ENCODE data around the gene HOXB13.

Gene HOXB13

DNA sequence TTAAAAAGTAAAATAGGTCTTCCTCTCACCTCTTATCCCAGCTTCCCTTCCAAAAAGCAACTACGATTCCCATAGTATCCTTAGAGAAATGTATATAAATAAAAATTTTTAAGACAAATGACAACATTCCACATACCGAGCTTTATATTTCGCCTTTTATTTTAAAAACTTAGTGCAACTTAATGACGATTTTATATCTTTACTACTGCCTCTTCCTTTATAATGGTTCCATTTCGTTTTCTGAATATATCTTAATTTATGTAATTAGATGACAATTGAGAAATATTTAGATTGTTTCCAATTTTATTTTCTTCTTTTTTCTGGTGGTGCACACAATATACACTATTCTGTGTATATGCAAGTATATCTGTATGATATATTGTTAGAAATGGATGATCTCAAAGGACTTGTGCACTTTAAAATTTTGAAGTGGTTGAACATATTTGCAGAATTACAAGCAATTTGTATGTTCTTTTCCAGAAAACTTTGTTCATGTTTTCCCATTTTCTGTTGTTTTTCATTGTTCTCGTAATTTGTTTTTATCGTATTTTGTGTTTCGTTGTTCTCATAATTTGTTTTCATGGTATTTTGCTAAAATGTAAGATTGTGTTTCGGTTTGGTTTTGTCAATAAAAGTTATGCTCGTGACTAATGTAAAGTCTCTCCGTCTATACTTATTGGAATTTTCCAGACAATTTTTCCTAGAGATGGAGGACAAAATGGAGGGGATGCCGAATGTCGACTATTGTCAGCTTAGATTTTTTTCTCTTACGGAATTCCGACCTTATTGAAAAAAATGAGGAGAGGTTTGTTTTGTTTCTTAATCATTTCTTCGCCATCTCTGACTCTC lies 20.4 kb upstream of the HOXB13 start:
- DNase-seq: no peak

DNA sequence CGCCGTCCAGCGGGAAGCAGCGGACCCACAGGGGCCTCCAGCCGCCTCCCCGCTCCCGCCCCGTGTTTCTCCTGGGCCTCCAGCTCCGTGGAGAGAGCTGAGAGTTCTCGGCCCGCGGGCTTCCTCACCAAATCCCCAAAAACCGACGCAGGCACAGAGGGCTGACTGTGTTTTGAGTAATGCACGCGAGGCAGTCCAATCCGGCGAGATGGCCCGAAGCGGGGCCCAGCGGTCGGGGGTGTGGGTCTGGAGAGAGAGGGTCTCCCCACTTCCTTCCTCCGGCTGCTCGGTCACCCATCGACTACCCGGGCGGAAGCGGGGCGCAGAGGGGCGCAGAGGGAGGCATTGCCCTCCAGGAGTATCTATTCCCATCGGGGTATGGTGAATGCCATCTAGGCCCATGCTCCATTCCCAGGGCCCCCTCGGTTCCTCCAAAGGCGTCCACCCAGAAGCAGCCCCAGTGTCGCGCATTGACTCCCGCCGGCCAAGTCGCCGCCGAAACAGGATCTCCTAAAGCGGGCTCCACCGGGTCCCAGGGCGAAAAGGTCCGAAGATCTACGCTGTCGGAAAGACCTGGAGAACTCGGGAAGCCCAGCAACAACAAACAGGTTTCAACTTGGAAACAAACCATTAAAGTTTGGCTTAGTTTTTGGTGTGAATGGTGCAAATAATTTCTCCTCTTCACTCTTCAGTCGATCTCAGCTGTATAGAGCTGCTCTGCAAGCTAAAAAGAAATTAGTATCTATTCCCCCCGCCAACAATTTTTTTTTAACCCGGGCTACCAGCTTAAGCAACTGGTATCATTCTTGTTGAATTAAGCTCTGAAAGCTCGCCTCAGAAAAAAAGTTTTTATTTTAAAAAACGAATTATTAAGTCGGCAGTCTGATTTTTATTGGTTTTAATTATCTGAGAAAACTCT lies 19.2 kb upstream of the HOXB13 start:
- DNase-seq: no peak

DNA sequence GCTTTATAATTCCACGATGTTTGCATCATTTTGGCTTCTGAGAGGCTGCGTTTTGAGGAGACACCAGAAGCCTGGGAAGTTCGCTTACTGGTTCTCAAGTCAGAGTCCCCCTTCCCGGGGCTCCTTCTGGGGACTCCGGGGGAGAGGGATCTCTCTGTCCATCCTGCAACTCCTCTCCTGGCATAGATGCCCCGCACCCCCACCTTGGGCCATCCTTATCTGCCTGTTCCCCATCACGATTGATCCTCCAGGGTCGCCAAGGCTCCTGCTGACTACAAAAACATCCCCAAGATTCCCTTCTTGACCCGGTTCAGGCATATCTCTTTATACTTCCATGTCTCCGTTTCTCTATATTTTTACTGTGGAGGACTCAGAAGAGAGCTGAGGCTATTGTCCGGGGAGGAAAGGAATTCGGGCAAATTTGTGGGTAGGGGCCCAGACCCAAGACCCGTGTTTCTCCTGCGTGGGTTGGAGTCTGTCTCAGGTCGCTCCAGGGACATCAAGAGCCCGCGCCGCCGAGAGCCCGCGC lies 18.4 kb upstream of the HOXB13 start:
- DNase-seq: no peak

DNA sequence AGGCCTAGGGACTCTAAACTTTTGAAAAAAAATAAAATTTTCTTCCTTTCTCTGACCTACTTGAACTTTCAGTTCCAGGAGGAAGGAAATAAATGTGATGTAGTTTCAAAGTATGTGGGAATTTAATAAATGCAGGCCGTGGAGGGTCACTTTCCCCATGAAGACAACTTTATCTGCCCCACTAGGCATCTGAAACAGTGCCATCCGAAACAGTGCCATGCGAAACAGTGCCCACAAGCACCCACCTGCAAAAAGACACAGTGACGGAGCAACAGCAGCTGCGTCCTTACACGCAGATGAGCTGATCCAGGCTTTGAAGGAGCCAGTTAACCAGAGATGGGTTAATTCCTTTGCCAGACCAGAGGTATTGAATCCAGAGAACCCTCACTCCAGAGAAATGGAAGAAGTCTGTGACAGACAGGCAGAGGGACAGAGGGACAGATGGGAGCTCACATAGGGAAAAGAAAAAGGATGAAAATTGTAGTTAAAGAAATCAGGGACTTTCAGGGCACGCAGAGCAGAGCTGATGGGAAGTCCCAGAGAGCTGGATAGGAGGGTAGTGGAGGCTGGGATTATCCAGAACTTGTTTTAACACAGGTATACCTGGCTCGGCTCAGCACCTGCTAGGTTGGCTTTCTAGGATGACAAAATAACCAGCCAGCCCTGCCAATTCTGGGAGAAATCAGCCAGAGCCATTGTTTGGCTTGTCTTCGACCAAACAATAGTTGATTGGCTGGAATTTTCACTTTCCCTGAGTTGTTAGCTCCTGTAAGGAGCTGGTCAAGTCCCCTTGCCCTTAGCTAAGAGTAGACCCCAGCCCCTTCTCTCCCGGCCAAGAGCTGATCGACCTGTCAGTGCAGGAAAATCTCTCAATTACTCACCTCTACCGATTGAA lies 17.1 kb upstream of the HOXB13 start:
- DNase-seq: peak; percentile 19

DNA sequence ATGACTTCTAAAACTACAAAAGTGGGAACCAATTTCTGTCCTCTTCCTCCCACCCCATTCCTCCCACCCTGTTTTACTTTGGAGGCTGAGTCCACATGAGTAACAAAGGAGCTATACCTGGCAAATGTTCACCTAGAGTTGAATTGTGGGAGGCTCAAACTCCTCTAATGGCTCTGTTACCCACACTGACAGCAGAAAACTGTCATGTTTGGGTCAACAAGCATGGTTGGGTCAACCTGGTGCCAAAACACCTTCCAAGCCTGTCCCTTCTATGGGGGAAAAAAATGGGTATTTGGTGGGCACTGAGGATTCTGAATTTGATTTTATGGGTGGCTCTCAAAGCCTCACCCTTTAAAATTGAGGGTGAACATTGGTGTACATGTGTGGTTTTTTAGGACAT lies 12.0 kb upstream of the HOXB13 start:
- DNase-seq: no peak

DNA sequence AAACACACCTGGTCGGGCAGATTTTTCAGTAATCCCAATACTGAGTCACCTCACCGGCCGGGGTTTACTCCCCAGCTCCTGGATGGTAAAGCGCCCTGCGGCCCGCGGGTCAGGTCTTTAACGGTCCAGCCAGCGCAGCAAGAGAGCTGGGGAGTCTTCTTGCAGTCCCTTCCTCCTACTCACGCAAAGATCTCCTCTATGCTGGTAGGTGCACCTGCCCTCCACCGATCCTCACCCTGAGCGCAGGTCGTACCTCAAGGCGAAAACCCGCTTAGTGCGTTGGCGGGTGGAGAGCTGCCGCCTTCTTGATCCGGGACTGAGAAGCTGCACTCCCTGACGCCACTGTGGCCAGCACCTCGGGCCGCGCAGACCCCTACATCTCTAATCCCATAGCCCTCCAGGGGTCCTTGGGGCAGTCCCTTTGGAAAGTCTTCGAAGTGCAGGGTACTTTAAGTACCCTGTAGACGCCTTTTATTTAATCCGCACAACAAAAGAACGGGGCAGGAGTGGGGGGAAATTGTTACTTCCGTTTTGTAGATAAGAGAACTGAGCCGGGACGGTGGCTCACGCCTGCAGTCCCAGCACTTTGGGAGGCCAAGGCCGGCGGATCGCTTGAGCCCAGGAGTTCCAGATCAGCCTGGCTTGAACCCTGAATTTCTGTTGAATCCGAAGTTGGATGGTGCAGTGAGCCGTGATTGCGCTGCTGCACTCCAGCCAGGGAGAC lies 10.4 kb upstream of the HOXB13 start:
- DNase-seq: no peak

DNA sequence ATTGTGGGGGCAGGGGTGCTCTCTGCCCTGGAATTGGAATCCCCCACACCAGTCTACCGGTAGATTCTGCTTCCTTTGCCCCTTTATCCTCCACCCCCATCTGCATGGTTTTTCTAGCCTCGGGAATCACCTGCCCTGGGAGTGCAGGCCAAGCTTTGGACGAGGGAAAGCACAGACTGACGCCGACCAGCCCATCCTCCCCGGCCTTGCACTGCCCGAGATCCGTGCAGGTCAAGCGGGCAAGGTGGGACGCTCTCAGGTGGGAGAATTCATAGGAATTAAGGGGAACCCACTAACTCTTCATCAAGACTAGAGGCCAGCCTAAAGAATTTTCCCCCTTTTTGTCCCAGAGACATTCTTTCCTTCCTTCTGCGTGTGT lies 9.9 kb upstream of the HOXB13 start:
- no peak for DNase-seq

DNA sequence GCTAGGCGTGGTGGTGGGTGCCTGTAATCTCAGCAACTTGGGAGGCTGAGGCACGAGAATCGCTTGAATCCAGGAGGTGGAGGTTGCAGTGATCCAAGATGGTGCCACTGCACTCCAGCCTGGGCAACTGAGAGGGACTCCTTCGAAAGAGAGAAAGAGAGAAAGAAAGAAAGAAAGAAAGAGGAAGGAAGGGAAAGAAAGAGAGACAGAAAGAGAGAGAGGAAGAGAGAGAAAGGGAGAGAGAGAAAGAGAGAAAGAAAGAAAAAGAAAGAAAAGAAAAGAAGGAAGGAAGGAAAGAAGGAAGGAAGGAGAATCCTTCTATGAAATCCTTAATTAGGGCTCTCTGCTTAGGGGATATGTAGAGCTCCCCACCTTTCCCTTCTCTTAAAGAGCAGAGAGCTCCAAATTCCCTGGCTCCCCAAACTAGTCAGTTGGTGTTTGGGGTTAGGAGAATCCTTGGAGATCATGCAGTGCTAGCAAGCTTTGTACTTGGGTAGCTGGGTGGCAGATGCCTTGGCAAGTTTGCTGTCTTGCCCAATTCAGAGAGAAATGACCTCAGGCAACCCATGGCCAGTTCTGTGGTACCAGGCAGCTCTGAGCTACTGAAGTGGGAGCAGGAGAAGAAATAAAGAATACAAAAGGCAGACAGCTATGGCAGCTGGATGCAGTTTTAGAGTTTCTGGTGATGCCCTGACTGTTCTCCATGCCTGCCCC lies 8.9 kb upstream of the HOXB13 start:
- DNase-seq: no peak

DNA sequence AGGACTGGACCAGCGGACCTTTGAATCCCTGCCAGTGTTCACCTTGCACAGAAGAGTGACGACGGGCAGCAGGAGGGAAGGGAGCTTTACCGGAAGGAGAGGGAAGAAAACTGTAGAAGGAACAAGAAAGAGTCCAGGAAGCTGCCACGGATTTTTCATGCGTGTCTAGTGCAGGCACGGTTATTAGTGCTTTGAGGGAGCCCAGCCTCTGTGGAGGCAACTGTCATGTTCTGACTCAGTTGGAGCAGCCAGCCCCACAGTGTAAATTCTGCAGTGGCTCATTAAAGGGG lies 6.5 kb upstream of the HOXB13 start:
- no peak for DNase-seq

DNA sequence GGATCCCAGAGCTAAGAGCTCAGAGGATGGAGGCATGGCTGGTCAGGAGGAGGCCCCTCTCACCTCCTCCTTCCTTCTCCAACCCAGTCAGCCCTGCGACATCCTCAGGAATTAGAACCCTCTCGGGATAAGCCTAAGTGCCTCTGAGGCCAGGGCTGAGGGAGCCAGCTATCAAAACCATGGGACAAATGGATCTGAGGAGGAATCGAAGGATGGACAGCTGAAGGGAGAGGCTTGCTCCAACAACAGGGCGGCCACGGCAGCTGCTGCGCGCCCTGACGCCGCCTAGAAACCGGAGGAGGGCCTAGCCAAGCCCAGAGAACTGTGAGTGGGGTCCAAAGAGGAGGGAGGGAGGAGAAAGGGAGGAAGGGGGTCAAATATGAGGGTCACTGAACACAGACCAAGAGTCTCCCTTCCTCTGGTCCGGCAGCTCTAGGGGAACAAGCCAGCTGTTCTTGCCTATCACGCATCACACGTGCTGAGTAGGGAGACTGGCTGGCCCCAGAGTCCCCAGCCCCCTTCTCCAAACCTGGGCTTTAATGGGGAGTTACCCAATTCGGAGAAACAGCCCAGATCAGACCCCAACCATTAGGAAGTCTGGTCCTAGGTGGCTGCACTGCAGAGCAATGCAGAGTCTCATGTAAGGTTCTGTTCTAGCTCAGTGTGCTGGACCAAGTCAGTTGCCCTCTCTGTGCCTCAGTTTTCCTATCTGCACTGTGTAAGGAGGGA lies 5.9 kb upstream of the HOXB13 start:
- DNase-seq: no peak

DNA sequence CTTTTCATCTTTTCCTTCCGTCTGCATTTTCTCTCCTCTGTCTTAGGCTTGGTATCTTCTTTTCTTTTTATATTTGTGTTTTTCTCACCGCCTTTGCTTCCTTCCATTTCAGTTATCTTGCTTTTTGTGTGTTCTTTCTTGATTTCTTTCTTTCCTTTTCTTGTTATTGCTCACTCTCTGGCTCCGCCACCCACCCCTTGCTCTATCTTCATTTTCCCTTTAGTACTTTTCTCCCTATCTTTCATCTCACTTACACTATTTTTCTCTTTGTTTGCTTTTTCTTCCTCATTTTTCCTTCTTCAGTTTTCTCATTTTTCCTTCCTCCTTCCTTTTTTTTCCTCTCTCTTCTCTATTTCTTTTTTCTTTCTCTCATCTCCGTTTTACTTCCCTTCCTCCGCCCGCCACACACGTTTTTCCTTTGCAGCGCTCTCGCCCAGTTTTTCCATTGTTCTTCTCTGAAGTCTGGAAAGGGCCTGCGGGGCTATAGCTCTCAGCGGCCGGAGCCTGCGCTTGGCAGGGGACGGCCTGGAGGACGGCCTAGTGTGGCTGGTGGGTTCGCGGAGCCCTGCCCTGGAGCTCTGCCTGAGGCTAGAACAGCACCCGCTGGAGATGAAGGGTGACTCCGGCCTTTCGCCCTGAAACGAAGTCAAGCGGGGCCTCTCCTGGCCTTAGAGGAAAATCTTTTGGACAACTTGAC lies 5.2 kb upstream of the HOXB13 start:
- no peak for DNase-seq

DNA sequence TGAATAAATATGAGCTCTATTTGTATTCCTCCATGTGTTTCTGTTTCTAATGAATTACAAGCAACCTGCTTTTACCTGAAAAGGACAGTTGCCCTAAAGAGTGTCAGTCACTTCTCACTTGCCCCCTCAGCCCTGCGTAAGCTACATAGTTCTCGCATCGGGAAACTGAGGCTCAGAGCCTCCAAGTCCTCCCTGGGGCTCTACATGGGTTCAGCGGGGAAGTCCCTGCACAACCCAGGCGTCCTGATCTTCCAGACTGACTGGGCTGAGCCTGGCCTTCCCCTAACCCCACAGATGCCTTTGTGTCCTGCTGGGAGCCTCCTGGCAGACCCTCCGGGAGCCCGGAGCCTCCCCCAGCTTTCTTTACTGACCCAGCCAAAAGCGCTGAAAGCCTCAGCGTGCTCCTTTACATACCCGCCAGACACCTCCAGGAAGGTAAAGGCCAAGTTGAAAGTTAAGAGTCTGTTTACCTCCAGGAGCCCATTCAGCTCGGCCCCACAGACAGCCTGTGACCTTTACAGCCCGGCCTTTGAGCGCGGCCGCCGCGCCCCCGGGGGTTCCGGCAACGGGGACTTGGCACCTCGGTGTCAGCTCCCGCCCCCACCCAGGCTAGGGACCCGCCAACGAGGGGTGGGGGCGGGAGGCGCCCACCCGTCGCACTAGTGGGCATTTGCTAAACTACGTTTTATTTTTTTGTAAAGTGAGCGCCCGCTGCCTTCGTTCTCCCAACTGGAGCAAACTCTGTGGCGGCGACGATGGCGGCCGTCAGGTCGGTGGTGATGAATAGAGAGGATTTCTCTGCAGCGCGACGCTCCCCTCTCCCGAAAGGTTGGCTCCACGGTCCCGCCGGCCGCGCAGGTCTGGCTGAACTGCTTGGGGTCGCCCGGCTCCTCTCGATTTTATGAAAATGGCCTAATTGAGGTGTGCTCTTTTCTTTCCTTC lies 4.4 kb upstream of the HOXB13 start:
- no peak for DNase-seq

DNA sequence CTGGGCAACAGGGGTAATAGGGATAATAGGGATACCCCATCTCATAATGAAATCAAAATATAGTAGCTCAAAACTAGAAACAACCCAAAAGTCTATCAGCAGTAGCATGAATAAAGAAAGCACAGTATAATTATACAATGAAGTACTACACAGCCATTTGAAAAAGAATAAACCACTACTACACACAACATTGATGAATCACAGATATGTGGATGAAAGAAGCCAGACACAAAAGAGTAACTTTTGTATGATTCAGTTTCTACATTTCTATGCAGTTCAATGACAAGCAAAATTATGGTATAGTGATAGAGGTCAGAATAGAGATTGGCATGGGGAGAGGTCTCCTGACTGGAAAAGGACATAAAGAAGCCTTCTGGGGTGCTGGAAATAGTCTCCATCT lies 2.8 kb upstream of the HOXB13 start:
- no peak for DNase-seq

DNA sequence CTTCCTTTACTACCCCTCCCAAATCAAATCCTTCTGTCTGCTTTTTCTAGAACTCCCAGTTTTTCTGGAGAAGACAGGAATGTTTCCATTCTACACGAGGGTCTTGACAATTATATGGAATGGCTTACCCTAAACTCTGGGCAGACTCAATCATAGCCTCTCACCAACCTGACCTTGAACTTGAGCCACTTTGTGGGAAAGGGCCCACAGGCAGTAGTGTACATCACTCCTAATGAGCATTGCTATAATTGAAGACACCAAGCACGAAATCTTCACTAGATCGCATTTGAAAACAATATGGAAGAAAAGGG lies 1.6 kb upstream of the HOXB13 start:
- DNase-seq: no peak

DNA sequence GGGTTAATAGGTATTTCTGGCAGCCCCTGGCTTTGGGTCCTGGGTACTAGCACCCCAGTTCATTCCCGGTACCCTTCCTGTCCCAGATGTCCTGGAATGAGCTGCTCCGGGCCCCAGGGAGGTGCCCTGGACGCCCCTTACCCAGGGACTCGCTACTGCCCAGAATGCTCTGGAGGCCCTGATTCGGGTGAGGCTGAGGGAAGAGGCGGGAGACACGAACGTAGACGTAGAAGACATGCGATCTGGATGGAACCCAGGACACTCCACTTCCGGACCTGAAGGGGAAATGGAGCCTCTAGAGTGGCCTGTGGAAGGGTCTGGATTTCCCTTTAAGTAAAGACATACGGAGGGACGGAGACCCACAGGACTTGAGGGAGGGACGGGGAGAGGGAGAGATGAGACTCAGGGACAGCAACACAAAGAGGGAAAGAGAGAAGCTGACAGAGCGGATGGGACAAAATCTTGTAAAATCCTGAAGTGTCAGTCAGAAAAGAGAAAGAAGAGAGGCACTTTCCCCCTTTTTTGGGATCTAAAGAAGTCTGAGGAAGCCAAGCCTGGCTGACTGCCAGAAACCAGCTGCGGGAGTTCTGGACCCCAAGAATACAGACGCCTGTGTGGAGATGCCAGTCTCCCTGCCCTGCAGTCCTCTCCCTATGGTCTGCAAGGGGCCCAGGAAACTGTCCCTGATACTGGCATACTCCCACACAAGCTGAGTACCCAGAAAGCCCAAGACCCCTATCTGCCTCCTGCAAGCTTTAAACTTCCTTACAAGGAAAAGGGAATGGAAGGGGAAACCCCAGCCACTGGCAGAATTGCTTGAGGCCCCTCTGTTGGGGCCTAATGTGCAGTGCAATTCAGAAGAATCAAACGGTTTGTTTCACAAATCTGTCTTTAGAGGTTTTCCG lies 1.0 kb upstream of the HOXB13 start:
- DNase-seq: no peak

DNA sequence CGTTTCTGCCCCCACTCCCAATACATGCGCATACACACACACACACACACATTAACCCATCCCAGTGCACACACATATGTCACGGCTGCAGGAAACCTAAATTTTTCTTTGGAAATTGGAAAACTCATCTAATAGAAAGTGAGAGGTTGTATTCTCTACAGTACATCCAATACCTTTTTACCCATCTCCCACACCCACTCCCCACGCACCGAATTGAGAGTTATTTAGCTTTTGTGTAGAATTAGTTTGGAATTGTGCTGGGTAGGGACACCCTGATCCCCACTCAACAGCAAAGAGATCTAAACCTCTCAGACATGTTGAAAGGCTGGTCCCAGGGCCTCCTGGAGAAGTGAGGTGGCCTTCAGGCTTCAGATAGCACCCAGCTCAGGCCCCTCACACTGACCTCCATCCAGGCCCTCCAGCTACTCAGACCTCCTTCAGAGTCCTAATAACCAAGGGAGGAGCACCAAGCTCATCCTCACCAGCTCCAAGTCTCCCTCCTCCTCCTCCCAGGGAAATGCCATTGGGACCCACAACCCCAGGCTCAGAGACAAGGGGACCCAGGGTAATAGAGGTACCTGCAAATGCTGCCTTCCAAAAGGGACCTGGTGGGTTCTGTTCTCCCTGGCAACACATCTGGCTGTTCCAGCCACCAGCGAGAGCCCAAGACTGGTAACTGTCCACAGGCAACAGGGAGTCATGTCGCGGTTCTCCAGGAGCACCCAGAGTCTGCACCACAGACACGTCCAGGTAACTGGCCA lies 955 bp downstream of the HOXB13 start:
- DNase-seq: no peak

DNA sequence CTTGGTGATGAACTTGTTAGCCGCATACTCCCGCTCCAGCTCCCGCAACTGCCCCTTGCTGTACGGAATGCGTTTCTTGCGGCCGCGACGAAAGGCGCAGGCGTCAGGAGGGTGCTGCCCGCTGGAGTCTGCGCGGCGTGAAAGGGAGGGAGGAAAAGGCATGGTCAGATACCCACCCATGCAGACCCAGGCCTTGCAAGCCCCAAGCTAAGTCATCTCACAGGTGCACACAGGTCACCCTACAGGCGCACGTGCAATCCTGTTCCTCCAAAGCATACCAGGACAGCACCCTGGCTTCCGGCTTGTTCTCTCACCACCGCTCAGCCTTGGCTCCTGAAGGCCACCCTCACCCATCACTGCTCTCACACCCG lies 1.6 kb downstream of the HOXB13 start:
- no peak for DNase-seq

All from NCI-H345 (cell line).